ENCODE data around the gene SMTN.
"Not testable (repeated sequence)": the region's sequence is repeated elsewhere in the genome, so short reads cannot be mapped to it uniquely, and the experiment has no call there.

SMTN gene

GRCh38 chr22:31073125-31073524 lies 8.0 kb upstream of the SMTN start:
- DNase-seq (ENCODE audit: low read depth) = not testable (repeated sequence)

GRCh38 chr22:31073545-31074145 lies 7.5 kb upstream of the SMTN start:
- DNase-seq (ENCODE audit: low read depth) = not testable (repeated sequence)

GRCh38 chr22:31075961-31076360 lies 5.2 kb upstream of the SMTN start:
- no peak for DNase-seq (ENCODE audit: low read depth)

GRCh38 chr22:31077681-31078080 lies 3.4 kb upstream of the SMTN start:
- DNase-seq (ENCODE audit: low read depth) = no peak

DNA sequence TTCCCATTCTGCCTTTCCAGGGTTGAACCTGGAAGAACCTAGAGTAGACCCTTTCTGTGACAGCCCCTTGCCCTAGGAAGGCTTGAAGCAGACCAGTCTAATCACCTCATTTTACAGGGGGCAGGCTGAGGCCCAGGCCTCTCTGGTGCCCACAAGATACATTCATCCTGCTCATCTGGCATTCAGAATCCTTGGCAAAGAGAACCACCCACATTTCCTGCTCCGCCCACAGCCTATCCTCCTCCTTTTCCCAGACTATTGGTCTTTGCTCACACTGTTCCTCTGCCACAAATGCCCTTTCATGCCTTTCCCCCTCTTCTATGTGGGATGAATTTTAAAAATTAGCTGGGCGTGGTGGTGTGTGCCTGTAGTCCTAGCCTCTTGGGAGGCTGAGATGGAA lies 2.7 kb upstream of the SMTN start:
- DNase-seq (ENCODE audit: low read depth) = not testable (repeated sequence)

- DNase-seq (ENCODE audit: low read depth) = no peak
Measured at GRCh38 chr22:31079095-31079642, 1.9 kb upstream of the SMTN start.

GRCh38 chr22:31080164-31080847 lies 812 bp upstream of the SMTN start:
- no peak for DNase-seq (ENCODE audit: low read depth)

DNA sequence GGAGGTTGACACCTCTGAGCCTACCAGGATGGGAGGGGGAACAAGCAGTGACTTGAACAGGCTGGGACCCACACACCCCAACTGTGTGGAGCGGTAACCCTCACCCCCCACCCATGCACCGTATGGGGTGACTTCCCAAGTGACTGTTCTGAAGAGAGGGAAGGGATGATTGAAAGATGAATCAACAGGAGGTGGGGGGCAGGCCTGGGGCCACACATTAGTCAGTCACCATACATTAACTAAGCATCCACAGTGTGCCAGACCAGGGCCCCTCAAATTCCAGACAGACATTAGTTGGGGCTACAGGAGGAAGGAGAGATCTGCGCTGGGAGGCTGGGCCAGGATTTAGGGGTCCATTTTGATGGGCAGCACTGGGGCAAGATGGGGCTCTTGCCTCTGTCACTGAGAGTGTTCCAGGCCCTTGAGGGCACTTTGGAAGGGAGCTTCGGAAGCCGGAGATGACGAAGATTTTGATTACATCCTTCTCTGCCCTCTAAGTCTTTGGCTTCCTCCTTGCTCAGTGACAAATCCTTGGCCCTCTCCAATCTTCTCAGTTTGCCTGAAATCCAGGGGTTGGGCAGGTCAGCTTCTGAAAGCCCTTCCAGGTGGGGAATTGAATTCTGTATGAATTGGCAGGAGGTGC lies 966 bp downstream of the SMTN start:
- no peak for DNase-seq (ENCODE audit: low read depth)

- DNase-seq (ENCODE audit: low read depth) = peak; percentile 80
Measured at GRCh38 chr22:31082606-31083376, 1.7 kb downstream of the SMTN start.

DNA sequence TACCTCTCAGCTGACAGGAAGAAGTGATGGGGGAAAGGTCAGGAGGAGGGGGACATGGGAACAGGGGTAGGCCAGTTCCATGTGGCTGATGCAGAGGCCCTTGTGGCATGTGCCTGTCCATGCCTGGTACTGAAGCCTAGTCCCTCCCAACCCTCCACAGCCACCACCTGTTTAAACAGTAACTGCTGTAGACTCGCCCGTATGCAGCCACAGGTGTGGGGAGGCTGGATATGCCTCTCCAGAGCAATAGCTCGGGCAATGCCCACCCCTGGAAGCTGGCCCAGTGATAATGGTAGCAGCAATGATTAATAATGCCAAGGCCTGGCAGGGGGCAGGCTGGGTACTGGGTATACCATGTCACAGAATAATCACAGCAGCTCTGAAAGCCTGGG lies 2.3 kb downstream of the SMTN start:
- no peak for DNase-seq (ENCODE audit: low read depth)

- no peak for DNase-seq (ENCODE audit: low read depth)
Measured at GRCh38 chr22:31083923-31084810, 3.0 kb downstream of the SMTN start.

- DNase-seq (ENCODE audit: low read depth) = no peak
Measured at GRCh38 chr22:31084811-31085492, 3.8 kb downstream of the SMTN start.

DNA sequence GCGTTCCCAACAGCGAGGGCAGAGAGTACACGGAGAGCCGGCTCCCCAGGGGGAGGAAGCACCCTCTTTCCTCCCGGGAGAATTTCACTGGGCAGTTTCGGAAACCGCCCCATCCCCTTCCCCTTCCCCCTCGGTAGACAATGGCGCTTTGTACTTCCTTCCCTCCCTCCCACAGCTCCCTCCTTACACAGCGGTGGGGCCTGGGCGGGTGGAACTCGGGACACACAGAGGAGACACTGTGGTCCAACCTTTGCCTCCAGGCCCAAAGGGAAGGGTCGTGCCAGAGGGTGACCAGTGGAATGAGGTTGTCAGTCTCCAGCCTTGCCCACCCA lies 4.3 kb downstream of the SMTN start:
- no peak for DNase-seq (ENCODE audit: low read depth)

- no peak for DNase-seq (ENCODE audit: low read depth)
Measured at GRCh38 chr22:31085928-31086327, 4.8 kb downstream of the SMTN start.

- no peak for DNase-seq (ENCODE audit: low read depth)
Measured at GRCh38 chr22:31086703-31087330, 5.7 kb downstream of the SMTN start.

- DNase-seq (ENCODE audit: low read depth) = no peak
Measured at GRCh38 chr22:31087744-31088215, 6.7 kb downstream of the SMTN start.

GRCh38 chr22:31088233-31088986 lies 7.3 kb downstream of the SMTN start:
- no peak for DNase-seq (ENCODE audit: low read depth)

DNA sequence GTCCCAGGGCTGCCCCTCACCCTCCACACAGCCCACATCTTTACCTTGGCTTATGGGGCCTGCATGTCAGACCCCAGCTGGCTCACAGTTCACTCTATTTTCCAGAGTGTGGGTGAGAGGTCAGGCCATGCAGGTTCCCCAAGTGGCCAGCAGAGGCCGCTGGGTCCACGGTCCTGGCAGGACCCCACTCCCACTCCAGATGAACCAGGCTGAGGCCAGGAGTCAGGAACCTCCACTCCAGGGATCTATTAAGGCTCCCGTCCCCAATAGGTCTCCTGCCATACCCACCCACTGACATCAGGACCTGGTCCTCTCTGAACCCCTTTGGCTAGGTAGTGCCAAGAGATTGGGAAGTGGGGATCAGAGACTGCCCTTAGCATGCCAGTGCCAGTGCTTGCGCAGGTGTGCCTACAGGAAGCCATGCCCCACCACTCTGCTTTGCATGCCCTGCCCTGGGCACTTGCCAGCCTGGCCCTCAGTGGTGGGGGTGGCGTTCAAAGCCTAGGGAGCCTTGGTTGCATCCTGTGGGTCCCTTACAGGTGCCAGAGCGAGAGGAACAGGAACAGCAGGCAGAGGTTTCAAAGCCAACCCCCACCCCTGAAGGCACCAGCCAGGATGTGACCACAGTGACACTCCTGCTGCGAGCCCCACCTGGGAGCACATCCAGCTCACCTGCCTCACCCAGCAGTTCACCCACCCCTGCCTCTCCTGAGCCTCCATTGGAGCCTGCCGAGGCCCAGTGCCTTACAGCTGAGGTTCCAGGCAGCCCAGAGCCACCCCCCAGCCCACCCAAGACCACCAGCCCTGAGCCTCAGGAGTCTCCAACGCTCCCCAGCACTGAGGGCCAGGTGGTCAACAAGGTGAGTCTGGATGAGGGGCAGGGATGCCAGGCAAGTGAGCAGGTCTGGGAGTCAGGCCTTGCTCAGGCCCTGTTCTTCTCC lies 8.3 kb downstream of the SMTN start:
- no peak for DNase-seq (ENCODE audit: low read depth)
